ENCODE data around the gene SUN1.
"Not testable (repeated sequence)": the region's sequence is repeated elsewhere in the genome, so short reads cannot be mapped to it uniquely, and the experiment has no call there.

The SUN1 gene

DNA sequence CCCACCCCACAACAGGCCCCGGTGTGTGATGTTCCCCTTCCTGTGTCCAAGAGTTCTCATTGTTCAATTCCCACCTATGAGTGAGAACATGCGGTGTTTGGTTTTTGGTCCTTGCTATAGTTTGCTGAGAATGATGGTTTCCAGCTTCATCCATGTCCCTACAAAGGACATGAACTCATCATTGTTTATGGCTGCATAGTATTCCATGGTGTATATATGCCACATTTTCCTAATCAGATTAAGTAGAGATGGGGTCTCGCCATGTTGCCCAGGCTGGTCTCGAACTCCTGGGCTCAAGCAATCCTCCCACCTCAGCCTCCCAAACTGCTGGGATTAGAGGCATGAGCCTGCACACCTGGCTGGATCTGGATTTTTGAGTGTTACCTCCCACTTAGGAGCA is 28.5 kb upstream of the SUN1 start:
- not testable (repeated sequence) for FAIRE-seq

DNA sequence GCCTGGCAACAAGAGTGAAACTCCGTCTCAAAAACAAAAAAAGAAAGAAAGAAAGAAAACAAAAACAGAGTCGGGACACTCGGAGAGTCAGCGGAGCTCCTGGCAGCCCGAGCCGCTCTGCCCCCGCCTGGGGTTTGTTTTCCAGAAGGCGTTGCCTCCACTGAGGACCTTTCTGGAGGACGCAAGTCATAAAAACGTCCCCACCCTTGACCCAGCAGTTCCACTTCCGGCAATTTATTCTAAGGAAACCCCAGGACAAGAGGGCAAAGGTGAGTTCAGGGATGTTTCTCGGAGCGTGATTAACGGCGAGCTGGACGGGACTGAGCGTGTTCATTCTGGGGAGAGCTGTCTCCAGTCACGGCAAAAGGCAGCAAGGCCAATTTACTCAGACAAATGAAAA is 27.0 kb upstream of the SUN1 start:
- peak; percentile 94 for FAIRE-seq

DNA sequence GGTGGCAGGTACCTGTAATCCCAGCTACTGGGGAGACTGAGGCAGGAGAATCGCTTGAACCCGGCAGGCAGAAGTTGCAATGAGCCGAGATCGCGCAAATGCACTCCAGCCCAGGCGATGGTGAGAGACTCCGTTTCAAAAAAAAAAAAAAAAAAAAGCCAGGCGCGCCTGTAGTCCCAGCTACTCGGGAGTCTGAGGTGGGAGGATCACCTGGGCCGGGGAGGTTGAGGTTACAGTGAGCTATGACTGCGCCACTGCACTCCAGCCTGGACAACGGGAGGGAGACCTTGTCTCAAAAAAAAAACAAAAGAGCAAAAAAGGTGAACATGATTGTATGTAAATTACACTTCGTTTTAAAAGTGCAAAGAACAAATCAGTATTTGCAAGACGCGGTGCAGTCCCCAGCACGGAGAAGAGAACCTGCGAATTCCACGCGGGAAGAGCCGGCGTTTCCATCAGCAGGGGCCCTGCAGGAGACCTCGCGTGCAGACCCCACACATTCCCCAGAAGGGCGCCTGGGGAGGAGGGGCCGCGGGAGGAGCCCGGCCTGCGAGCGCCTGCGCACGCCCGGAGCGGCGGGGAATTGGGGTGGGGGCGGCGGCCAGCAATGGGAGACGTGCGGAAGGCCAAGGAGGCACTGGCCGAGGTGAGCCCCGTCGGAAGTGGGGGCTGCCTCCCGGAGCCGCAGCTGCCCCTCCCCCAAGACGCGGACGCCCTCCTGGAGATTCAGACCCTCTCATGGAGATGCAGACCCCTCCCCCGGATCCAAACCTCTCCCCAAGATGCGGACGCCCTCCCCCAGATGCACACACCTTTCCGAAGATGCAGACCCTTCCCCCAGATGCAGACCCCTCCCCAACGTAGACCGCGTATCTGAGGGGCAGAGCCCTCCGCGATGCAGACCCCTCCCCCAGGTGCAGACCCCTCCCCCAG is 16.7 kb upstream of the SUN1 start:
- no peak for FAIRE-seq

GRCh38 chr7:816300-816750 is 16.0 kb upstream of the SUN1 start:
- FAIRE-seq, result no peak

DNA sequence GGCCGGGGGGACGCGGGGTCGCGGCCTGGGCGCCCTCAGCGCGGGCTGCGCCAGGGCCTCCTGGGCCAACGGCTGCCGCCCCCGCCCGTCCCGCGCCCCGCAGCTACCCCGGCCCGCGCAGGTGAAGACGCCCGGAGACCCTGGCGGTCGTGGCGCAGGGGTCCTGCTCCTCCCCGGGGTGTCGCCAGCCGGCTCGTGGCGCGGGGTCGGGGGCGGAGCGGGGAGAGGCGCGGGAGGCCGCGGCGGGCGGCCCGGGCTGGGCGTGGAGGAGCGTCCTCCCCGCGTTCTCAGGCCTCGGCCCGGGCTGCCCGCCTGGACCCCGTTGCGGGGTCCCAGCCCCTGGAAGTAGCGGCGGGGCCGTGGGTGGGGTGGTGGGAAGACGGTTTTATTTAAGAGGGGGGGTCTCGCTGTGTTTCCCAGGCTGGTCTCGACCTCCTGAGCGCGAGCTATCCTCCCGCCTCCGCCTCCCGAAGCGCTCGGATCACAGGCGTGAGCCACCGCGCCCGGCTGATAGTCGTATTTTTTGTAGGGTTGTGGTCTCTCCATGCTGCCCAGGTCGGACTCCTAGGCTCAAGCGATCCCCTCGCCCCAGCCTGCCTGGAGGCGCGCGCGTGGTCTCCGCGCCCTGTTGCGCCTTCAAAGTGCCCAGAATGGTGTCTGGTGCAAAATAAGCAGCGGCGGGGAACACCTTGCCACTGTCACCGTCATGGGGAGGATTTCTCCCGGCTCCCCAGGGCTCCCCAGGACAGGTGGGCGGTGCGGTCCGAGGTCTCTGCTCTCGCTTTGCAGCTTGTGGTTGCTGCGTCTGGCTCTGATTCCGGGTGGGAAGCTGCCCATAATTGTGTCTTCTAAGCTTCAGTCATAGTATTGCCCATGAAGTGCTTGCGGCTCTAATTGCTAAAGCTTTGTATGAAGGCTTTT is 15.3 kb upstream of the SUN1 start:
- no peak for FAIRE-seq

GRCh38 chr7:818031-818699 is 14.1 kb upstream of the SUN1 start:
- FAIRE-seq, result no peak

GRCh38 chr7:820341-820740 is 11.9 kb upstream of the SUN1 start:
- no peak for FAIRE-seq

DNA sequence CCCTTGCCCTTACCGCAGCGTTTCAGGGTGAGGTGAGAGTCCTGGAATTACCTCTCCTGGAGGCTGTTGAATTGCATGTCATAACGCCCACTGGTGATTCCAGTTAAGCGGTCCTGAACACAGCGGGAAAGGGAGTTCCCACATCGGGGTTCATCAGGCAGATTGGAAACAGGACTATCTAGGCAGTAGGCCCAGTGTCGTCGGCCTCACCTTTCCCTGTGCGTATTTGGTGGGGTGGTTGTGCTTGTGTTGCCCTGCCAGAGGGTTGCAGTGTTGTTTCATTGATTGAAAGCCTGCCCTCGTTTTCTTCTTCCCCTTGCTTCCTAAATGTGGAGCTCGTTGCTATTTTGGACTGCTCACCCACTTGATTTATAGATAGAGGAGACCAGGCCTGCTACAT is 10.6 kb upstream of the SUN1 start:
- no peak for FAIRE-seq

DNA sequence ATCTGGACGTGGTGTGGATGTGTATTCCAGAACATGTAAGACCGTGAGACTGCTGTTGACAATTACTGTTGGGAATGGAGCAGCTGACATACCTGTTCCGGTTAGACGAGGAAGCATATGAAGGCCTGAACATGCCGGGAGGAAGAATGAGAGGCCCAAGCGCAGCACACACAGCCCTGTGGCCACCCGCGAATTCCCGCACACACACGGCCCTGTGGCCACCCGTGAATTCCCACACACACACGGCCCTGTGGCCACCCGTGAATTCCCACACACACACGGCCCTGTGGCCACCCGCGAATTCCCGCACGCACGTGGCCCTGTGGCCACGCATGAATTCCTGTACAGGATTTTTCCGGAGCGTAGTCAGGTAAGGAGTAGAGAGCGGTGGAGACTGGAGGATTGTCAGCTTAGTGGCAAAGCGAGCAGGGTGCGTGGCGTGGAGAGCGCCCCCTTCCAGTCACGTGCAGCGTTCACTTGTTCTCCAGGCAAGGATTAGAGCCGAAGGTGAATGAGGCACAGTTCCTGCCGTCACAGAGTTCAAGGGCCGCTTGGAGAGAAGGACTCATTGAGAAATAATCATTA is 9.5 kb upstream of the SUN1 start:
- FAIRE-seq, result no peak

- FAIRE-seq, result no peak
Measured at GRCh38 chr7:823649-824048, 8.6 kb upstream of the SUN1 start.

DNA sequence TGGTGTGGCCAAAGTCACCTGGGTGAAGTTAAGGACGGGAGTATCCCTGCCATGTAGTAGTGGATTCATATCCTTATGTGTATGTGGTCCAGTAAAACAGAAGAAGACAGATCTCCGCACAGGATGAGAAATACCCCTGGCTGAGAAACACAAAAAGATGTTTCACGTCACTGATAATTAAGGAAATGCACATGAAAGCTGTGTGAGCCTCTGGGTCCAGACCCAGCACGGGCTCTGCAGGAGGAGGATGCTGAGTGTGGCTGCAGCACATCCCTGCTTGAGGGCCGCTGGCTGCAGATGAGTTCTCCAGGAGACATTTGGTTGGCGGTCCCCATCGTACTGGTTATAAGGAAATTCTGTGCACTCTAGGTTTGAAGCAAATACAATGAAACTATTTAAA is 8.2 kb upstream of the SUN1 start:
- no peak for FAIRE-seq

DNA sequence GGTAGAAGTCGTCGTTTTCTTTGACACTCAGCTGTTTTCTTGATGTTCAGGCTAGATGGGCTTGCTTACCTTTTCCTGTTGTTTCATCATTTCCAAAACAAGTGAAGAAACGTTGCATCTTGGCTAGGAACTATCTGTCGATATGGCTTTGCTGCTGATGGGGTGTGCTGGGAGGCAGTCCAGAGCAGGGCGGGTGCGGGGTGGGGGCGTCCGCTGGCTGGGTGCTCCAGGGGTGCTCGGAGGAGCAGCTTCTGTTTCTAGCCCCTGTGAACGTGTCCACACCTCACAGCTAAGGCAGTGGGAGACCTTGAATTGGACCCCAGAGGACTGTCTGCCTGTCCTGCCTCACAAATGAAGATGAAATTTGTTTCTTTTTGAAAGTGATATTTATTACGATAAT is 7.6 kb upstream of the SUN1 start:
- no peak for FAIRE-seq

GRCh38 chr7:825386-825785 is 6.9 kb upstream of the SUN1 start:
- FAIRE-seq, result no peak

GRCh38 chr7:826230-826917 is 5.9 kb upstream of the SUN1 start:
- FAIRE-seq, result no peak

DNA sequence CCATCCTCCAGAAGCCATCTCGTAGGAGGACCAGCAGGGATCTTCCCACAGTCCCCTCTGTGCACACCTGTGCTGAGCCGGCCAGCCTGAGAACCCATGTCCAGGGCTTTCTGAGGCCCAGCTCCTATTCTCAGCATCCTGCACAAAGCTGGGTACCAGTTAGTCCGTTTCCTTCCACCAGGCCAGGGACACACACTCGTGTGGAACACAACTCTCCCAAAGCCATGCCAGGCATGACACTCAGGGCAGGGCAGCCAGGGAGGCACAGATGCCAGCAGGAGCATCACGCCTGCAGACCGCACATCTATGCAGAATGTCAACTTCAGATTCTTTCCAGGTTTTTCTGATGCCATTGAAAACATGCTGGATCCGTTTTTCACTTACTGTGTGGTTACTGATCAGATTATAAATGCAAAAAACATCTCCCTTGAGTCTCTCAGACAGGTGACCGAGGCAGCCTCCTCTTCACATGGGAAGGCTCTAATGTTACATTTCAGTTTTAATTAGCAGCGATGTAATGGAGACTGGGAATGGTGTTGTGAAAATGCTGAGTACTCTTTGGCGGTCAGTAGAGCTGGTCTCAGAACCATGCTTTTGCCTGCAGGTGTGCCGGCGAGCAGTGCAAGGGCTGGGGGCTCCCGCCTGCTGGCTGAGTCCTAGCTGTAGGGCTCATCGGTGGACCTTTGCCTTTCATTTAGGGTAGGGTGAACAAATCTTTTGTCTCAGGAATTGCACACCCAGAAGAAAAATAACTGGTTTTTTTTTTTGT is 3.3 kb upstream of the SUN1 start:
- no peak for FAIRE-seq

DNA sequence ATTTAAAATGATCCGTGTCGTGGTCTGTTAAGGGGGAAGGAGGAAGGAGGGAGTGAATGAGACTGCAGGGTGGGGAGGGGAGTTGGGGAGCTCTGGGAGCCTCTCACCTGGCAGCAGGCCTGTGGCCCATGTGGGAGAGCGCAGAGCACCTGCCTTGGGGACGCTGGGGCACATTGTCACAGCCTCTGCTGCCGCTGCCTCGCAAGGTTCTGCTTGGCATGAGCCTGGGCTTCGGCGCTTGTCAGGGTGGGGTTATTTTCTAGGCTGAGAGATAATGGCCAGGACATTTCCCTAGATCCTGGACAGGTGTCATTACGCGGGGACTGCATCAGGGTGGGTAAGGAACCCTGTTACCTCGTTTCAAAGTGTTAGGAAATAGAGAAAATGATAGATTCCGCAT is 2.2 kb upstream of the SUN1 start:
- FAIRE-seq, result no peak

DNA sequence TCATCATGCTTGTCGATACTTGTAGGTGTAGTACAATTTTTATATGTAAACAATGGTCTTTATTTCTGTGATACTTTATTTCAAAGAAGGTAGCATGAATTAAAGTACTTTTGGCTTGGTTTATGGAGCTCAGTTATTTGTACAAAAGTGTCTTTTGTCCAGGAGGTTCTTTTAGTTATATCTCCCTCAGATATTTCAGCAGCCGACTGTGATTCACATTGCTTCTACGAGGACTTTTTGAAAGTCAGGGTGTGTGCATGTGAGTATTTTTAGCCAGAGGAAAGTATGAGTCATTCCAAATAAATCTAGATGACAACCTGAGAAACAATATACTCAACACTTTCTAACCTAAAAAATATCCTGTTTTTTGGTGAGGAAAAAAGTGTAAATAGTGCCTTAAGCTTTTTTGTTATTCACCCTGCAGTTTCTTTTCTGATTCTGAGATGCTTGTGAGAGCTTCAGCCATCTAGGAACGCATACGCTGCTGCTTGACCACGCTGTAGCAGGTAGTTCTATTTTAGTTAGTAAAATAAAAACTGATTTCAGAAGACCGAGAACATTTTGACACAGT is 595 bp upstream of the SUN1 start:
- peak; percentile 89 for FAIRE-seq

GRCh38 chr7:832968-833424 is 720 bp downstream of the SUN1 start:
- FAIRE-seq, result no peak

GRCh38 chr7:833601-834258 is 1.5 kb downstream of the SUN1 start:
- FAIRE-seq, result no peak

DNA sequence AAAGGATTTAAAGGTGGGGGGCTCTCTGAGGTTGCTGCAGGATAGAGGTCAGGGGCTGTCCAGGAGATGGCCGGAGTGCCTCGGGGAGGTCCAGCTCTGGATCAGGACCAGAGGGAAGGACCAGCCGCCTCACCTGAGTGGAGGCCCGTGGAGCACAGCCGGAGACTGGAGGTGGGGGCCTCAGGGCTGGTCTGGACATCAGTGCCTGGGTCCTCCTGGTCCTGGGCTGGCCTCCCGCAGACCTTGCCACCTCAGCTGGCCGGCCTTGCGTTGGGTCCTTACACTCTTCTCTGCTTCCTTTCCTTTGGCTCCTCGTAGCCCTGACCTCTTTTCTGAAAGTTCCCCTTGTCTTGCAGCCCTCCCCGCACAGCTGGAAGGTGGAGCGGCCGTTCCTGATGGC is 2.0 kb downstream of the SUN1 start:
- FAIRE-seq, result no peak
